Stomach (tissue), 4 donors: ENCODE data around the gene THSD7A.

Source experiments
- CTCF ChIP-seq, 7 experiments: fragments of 450-650 bp in 4 of 7; fragments of 200-600 bp in 3 of 7; sonication (generic) in 3 of 7; IDR thresholded peaks; one replicate each; pipeline ENCODE4 v1.5.1; 2016 to 2019; ENCODE audit warnings: antibody characterized with exemption in 7 of 7, control low read depth in 2 of 7, mild to moderate bottlenecking in 1 of 7
- POLR2AphosphoS5 ChIP-seq, 3 donors: sonication (generic); formaldehyde crosslinking; IDR thresholded peaks; one replicate each; pipeline ENCODE4 v1.6.1; 2016; ENCODE audit warnings: antibody characterized with exemption in 3 of 3

- TF ChIP-seq CTCF (IDR thresholded peaks at IDR 0.05) = no peak
- TF ChIP-seq POLR2AphosphoS5 (IDR thresholded peaks at IDR 0.05) = no peak
These were observed 9.7 kb upstream of the THSD7A start for GRCh38 chr7:11841657-11842056.
